PC-3 (cell line): ENCODE measurements around the gene LMBRD1. TPM values are rescaled to one million over a fixed set of nuclear protein-coding genes. Genes with fewer than 3 reads are reported as not detected.
"Not testable (repeated sequence)": the region's sequence is repeated elsewhere in the genome, so short reads cannot be mapped to it uniquely, and the experiment has no call there.

Experiments used
- ATAC-seq: fragments of 200-7000 bp; cut with Tn5 transposase; 2 replicates; pipeline ENCODE4 v1.9.1; 2020; ENCODE audit warnings: mild to moderate bottlenecking, moderate library complexity
- BruUV-seq: library from RNA; stranded (reverse); fragments of 400-500 nt; replicated peaks from 2 replicates; lab custom pipeline; 2021; lab: Mats Ljungman, UMichigan
- CTCF ChIA-PET: fragments of 300-600 bp; sonication (Branson Sonifier 250); formaldehyde crosslinking; loops from one replicate; lab custom pipeline; 2022; ENCODE audit warnings: antibody characterized with exemption; lab: Charles Lee
- POLR2A ChIA-PET: fragments of 300-600 bp; sonication (Branson Sonifier 250); formaldehyde crosslinking; loops from one replicate; lab custom pipeline; 2022; ENCODE audit warnings: antibody characterized with exemption; ENCODE audit not compliant: unreplicated experiment; lab: Charles Lee
- DNase-seq: peaks from one replicate; pipeline ENCODE4 v3.0.0-alpha.2; 2015
- H2AFZ ChIP-seq: fragments of 300-600 bp; sonication (generic); 2 replicates; pipeline ENCODE4 v1.6.0; 2016; ENCODE audit warnings: antibody characterized with exemption, low read length
- H3F3A ChIP-seq: fragments of 300-600 bp; sonication (generic); one replicate; pipeline ENCODE4 v1.6.0; 2017; ENCODE audit warnings: antibody characterized with exemption, low read length, control low read depth, mild to moderate bottlenecking; ENCODE audit not compliant: unreplicated experiment
- H3K27ac ChIP-seq: fragments of 300-600 bp; sonication (generic); 2 replicates; pipeline ENCODE4 v1.5.1; 2016; ENCODE audit warnings: mild to moderate bottlenecking, low read length
- H3K27me3 ChIP-seq: fragments of 300-600 bp; sonication (generic); 2 replicates; pipeline ENCODE4 v1.6.1; 2016; ENCODE audit warnings: low read length, mixed read lengths
- H3K36me3 ChIP-seq: fragments of 300-600 bp; sonication (generic); 2 replicates; pipeline ENCODE4 v1.6.1; 2016; ENCODE audit warnings: low read depth, mixed run types, low read length, mixed read lengths
- H3K4me1 ChIP-seq: fragments of 300-600 bp; sonication (generic); 2 replicates; pipeline ENCODE4 v1.5.1; 2016; ENCODE audit warnings: low read length; ENCODE audit not compliant: insufficient read depth
- H3K4me2 ChIP-seq: fragments of 300-600 bp; sonication (generic); 2 replicates; pipeline ENCODE4 v1.6.0; 2016; ENCODE audit warnings: low read length
- H3K4me3 ChIP-seq: fragments of 300-600 bp; sonication (generic); 2 replicates; pipeline ENCODE4 v1.5.1; 2016; ENCODE audit warnings: mild to moderate bottlenecking, low read length, mixed read lengths
- H3K79me2 ChIP-seq: fragments of 300-600 bp; sonication (generic); 2 replicates; pipeline ENCODE4 v1.6.1; 2017; ENCODE audit warnings: low read length, mixed read lengths
- H3K9ac ChIP-seq: fragments of 300-600 bp; sonication (generic); 2 replicates; pipeline ENCODE4 v1.6.0; 2016; ENCODE audit warnings: mild to moderate bottlenecking, low read length
- H3K9me2 ChIP-seq: fragments of 300-600 bp; sonication (generic); replicated peaks from 2 replicates; pipeline ENCODE4 v1.6.1; 2016; ENCODE audit warnings: mixed run types, low read length, mixed read lengths
- H3K9me3 ChIP-seq: fragments of 300-600 bp; sonication (generic); 2 replicates; pipeline ENCODE4 v1.6.1; 2016; ENCODE audit warnings: low read length, mixed read lengths
- H4K20me1 ChIP-seq: fragments of 300-600 bp; sonication (generic); 2 replicates; pipeline ENCODE4 v1.6.1; 2016; ENCODE audit warnings: low read length, mixed read lengths
- CTCF ChIP-seq: fragments of 300-600 bp; sonication (generic); conservative IDR thresholded peaks from 2 replicates; pipeline ENCODE4 v1.5.1; 2017; ENCODE audit warnings: antibody characterized with exemption, low read depth, mild to moderate bottlenecking, low read length
- EZH2 ChIP-seq: fragments of 300-600 bp; sonication (generic); IDR thresholded peaks from one replicate; pipeline ENCODE4 v1.6.1; 2017; ENCODE audit warnings: antibody characterized with exemption, mild to moderate bottlenecking, low read length; ENCODE audit not compliant: unreplicated experiment
- EZH2phosphoT487 ChIP-seq: fragments of 300-600 bp; sonication (generic); IDR thresholded peaks from 2 replicates; pipeline ENCODE4 v1.6.1; 2018; ENCODE audit warnings: mild to moderate bottlenecking, antibody characterized with exemption, low read length, borderline replicate concordance
- intact Hi-C: fragments of 100-400 bp; cut with micrococcal nuclease; formaldehyde crosslinking; loops from 2 replicates; pipeline ENCODE4 v1.9.0; 2023
- total RNA-seq: library from RNA; depleted of rRNA; stranded (reverse); fragments of >200 nt; gene quantifications from 2 replicates; pipeline ENCODE4 v1.2.3, GENCODE V29; 2014

The LMBRD1 gene
- total RNA-seq, 1 experiment from 2014 or later: 5.4 TPM

GRCh38 chr6:69832558-69832957, 35.7 kb upstream of the LMBRD1 start:
- ChIA-PET CTCF (no interaction called here), POLR2A (no interaction called here)
- Histone ChIP-seq H3F3A (no peaks in the 10 kb centered on the region), H2AFZ (no peak overlapping the region), H3K27ac (no peak overlapping the region), H3K36me3 (no peaks in the 10 kb centered on the region), H3K4me3 (no peak overlapping the region), H4K20me1 (no peaks in the 10 kb centered on the region), H3K9me3 (no peaks in the 10 kb centered on the region), H3K79me2 (no peaks in the 10 kb centered on the region), H3K4me2 (no peak overlapping the region), H3K4me1 (no peaks in the 10 kb centered on the region), H3K9me2 (no peaks in the 10 kb centered on the region), H3K9ac (no peak overlapping the region), H3K27me3 (0 out of 2 replicates have a peak, but pooled peaks cover 3% of the 10 kb centered on the region)
- intact Hi-C loops: loop anchor here (10.0 kb wide), 1 partner anchor 272 kb away; no protein-coding TSS in a partner anchor
- ATAC-seq (no peak), DNase-seq (no peak)
- no peak for TF ChIP-seq EZH2
- no peak for TF ChIP-seq EZH2phosphoT487
- no peak for TF ChIP-seq CTCF
- BruUV-seq: no TSS peak

- DNase-seq: peak; percentile 3
- CTCF ChIA-PET: no interaction called here
- no peaks in the 10 kb centered on the region for H3F3A ChIP-seq
- H3K4me2 ChIP-seq: no peak overlapping the region
- no peaks in the 10 kb centered on the region for H3K9me3 ChIP-seq
- no peak for TF ChIP-seq EZH2phosphoT487
- no peak for TF ChIP-seq EZH2
- no peak for TF ChIP-seq CTCF
- no peaks in the 10 kb centered on the region for H3K4me1 ChIP-seq
- H3K27me3 ChIP-seq: 0 out of 2 replicates have a peak, but pooled peaks cover 3% of the 10 kb centered on the region
- H3K27ac ChIP-seq: no peak overlapping the region
- intact Hi-C loops: no loop called here
- no peaks in the 10 kb centered on the region for H4K20me1 ChIP-seq
- H3K36me3 ChIP-seq: no peaks in the 10 kb centered on the region
- no peak for ATAC-seq
- no peak overlapping the region for H3K4me3 ChIP-seq
- no peaks in the 10 kb centered on the region for H3K79me2 ChIP-seq
- no peaks in the 10 kb centered on the region for H3K9me2 ChIP-seq
- POLR2A ChIA-PET: no interaction called here
- no peak overlapping the region for H3K9ac ChIP-seq
- no peak overlapping the region for H2AFZ ChIP-seq
- BruUV-seq: no TSS peak
These were observed 30.6 kb upstream of the LMBRD1 start for GRCh38 chr6:69827276-69827893.

GRCh38 chr6:69825904-69826303, 29.1 kb upstream of the LMBRD1 start:
- ChIA-PET POLR2A (no interaction called here), CTCF (no interaction called here)
- no peak overlapping the region for H3K9ac ChIP-seq
- TF ChIP-seq CTCF (no peak), EZH2 (no peak), EZH2phosphoT487 (no peak)
- no peak overlapping the region for H3K4me2 ChIP-seq
- DNase-seq: no peak
- H3K79me2 ChIP-seq: no peaks in the 10 kb centered on the region
- no peaks in the 10 kb centered on the region for H3K4me1 ChIP-seq
- BruUV-seq: no TSS peak
- no peaks in the 10 kb centered on the region for H3K9me2 ChIP-seq
- no peaks in the 10 kb centered on the region for H4K20me1 ChIP-seq
- no peak overlapping the region for H3K4me3 ChIP-seq
- H2AFZ ChIP-seq: no peak overlapping the region
- H3K9me3 ChIP-seq: no peaks in the 10 kb centered on the region
- no peak for ATAC-seq
- intact Hi-C loops: no loop called here
- no peak overlapping the region for H3K27ac ChIP-seq
- H3K27me3 ChIP-seq: no peaks in the 10 kb centered on the region
- no peaks in the 10 kb centered on the region for H3K36me3 ChIP-seq
- H3F3A ChIP-seq: no peaks in the 10 kb centered on the region

- H3K27me3 ChIP-seq, H3K79me2 ChIP-seq, CTCF ChIA-PET, POLR2A ChIA-PET, H3K36me3 ChIP-seq, intact Hi-C loops, DNase-seq, H2AFZ ChIP-seq, H3F3A ChIP-seq, H3K9me3 ChIP-seq, H3K4me3 ChIP-seq, H3K27ac ChIP-seq, H4K20me1 ChIP-seq, ATAC-seq, H3K9ac ChIP-seq, BruUV-seq, H3K4me2 ChIP-seq, H3K9me2 ChIP-seq, H3K4me1 ChIP-seq: not testable (repeated sequence)
These were observed 27.5 kb upstream of the LMBRD1 start for GRCh38 chr6:69824355-69824754.
